Measurements from ENCODE around the gene GPT2.

GRCh38 chr16:46911650-46912049 is 27.5 kb downstream of the GPT2 start:
- TF ChIP-seq POLR2AphosphoS5 (IDR thresholded peaks at IDR 0.05; ENCODE audit: borderline replicate concordance, low read depth, low read length) (no peak), EZH2 (IDR thresholded peaks at IDR 0.05) (no peak)
